22Rv1 (cell line): ENCODE results near the gene FAM161B.

Source experiments
- ZFX ChIP-seq: fragments of 450-650 bp; IDR thresholded peaks from 2 replicates; pipeline ENCODE4 v1.6.1; 2017; ENCODE audit warnings: antibody characterized with exemption, borderline replicate concordance
- TF ChIP-seq, protein P1 (sequence below): fragments of 450-650 bp; IDR thresholded peaks from 2 replicates; pipeline ENCODE4 v1.5.1; 2017; ENCODE audit warnings: mild to moderate bottlenecking

DNA sequence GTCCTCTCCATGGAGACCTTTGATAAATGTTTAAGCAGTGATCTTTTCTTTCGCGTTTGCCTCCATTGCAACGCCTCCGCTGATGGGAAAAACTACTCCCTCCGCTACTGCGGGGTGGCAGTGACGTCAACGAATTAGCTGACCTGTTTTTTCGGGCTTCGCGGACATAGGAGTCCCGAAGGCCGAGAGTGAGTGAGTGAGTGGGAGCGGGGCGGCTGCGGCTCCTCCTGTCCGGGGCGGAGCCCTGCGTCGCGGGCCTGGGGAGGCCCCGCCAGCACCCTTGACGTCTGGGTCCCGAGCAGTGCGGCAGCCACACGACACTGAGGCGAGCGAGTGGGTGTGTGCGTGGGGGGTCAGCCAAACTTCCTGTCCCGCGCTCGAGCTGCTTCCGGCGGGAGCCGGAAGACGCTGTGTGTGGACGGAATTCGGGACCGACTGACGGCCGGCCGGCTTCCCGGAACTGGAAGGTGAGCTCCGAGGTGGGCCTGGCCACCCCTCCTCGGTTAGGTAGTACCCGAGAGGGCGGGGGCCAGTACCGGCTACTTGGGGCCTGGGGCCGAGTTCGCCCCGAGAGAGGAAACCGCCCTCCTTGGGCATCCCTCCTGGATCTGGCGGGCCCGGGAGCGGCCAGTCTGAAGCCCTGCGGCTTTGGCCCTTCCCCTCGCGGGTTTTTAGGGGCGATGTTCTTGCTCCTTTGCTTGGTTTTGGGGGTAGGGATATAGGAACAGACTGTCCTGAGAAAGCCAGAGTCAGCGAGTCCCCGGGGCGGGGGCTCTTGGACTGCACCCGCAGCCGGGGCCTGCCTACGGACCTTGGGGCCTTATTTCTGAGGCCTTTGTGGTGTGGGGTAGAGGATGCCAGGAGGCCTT is 63.2 kb downstream of the FAM161B start, which contains the start of gene ZNF410:
- TF ChIP-seq, protein P1, sequence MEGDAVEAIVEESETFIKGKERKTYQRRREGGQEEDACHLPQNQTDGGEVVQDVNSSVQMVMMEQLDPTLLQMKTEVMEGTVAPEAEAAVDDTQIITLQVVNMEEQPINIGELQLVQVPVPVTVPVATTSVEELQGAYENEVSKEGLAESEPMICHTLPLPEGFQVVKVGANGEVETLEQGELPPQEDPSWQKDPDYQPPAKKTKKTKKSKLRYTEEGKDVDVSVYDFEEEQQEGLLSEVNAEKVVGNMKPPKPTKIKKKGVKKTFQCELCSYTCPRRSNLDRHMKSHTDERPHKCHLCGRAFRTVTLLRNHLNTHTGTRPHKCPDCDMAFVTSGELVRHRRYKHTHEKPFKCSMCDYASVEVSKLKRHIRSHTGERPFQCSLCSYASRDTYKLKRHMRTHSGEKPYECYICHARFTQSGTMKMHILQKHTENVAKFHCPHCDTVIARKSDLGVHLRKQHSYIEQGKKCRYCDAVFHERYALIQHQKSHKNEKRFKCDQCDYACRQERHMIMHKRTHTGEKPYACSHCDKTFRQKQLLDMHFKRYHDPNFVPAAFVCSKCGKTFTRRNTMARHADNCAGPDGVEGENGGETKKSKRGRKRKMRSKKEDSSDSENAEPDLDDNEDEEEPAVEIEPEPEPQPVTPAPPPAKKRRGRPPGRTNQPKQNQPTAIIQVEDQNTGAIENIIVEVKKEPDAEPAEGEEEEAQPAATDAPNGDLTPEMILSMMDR = no peak
- TF ChIP-seq ZFX = no peak
